HG03521 (cell line): Measurements from ENCODE around the gene FAM227B.
"Not testable (repeated sequence)": the region's sequence is repeated elsewhere in the genome, so short reads cannot be mapped to it uniquely, and the experiment has no call there.

ENCODE experiments used
- ATAC-seq: cut with Tn5 transposase; IDR thresholded peaks from one replicate; pipeline ENCODE4 v1.9.1; 2021; ENCODE audit warnings: mild to moderate bottlenecking, moderate library complexity; ENCODE audit not compliant: unreplicated experiment

FAM227B gene

GRCh38 chr15:49501586-49501985 lies 119.0 kb downstream of the FAM227B start:
- ATAC-seq: no peak

GRCh38 chr15:49495993-49496753 lies 124.4 kb downstream of the FAM227B start:
- ATAC-seq: no peak

GRCh38 chr15:49494842-49495241 lies 125.8 kb downstream of the FAM227B start:
- no peak for ATAC-seq

- no peak for ATAC-seq
Observed at GRCh38 chr15:49492830-49493229, 127.8 kb downstream of the FAM227B start.

GRCh38 chr15:49492151-49492550 lies 128.5 kb downstream of the FAM227B start:
- ATAC-seq: no peak

DNA sequence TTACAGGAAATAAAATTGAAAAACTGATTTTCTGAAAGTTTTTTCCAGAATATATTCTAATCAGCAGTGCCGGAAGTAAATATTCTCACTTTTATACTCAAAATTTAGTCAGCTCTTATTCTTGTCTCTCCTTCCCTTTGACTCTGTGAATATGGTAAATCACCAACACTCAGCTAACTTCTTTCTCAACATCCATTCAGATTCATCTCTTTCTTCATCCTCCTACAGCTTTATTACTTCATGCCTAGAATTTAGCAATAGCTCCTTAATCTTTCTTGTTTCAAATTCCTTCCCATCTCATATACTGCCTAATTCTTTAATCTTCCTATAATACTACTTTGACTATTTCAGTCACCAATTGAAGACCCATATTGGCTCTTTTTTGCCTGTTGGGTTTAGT lies 129.7 kb downstream of the FAM227B start:
- ATAC-seq: no peak

- not testable (repeated sequence) for ATAC-seq
Observed at GRCh38 chr15:49485401-49485800, 135.2 kb downstream of the FAM227B start.

DNA sequence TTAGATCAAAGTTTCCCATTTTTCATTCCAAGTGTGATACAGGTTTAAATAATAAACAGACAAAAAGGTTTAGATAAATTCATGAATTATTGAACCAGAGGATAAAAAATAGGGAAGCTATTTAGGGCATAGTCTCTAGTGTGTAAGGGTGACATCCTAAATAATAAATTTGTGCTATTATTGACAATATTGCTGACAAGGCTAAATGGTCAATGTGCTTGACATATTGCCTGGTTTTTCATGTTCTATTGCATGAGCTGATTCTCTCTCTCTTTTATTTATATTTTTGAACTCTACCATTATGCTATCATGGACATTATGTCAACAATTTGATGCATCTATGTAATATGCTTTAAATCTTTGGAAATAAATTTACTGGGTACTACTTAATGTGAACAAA lies 141.6 kb downstream of the FAM227B start:
- not testable (repeated sequence) for ATAC-seq

- ATAC-seq: not testable (repeated sequence)
Observed at GRCh38 chr15:49478021-49478420, 142.6 kb downstream of the FAM227B start.

GRCh38 chr15:49473031-49473430 lies 147.6 kb downstream of the FAM227B start:
- ATAC-seq: no peak

DNA sequence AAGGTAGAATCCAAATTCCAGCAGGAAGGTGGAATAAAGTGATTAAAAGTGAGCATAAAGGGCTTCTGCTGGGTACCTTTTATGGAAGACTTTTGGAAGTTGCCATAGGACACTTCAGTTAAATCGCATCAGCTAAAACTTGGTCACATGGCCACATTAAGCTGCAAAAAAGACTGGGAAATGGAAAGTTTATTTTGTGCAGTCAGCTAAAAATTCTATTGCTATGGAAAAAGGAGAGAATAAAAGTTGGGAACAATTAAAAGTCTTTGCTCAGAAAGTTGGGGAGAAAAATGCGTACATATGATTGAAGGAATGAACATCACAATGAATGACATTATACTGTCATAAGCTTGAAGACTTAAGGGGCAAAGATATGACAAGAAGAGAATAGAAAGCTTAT lies 148.3 kb downstream of the FAM227B start:
- no peak for ATAC-seq

GRCh38 chr15:49471733-49472132 lies 148.9 kb downstream of the FAM227B start:
- ATAC-seq: no peak

DNA sequence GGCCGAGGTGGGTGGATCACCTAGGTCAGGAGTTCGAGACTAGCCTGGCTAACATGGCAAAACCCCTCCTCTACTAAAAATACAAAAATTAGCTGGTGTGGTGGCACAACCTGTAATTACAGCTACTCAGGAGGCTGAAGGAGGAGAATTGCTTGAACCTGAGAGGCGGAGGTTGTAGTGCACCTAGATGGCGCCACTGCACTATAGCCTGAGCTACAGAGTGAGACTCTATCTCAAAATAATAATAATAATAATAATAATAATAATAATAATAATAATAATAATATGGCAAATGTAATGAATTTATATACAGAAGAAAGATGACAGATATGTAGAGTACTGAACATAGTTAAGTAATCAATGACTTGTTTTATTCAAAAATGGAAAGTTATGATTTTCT lies 149.4 kb downstream of the FAM227B start:
- ATAC-seq: not testable (repeated sequence)

DNA sequence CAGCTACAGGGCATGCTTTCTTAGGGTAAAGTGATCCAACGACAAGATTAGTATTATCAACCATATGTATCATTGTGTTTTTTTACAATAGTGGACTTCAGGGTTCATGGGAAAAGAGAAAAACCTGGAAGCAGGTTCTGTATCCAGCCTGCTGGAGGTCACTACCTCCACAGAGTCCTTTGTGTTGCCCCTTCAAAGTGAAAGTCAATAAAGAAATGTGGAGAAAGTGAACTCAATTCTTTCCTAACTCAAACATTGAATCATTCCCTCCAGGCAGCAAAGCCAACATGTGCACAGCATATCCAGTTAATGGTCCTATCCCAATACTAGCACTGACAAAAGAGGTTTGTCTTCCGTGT lies 152.2 kb downstream of the FAM227B start:
- no peak for ATAC-seq

GRCh38 chr15:49467746-49468480 lies 152.7 kb downstream of the FAM227B start:
- ATAC-seq: no peak

DNA sequence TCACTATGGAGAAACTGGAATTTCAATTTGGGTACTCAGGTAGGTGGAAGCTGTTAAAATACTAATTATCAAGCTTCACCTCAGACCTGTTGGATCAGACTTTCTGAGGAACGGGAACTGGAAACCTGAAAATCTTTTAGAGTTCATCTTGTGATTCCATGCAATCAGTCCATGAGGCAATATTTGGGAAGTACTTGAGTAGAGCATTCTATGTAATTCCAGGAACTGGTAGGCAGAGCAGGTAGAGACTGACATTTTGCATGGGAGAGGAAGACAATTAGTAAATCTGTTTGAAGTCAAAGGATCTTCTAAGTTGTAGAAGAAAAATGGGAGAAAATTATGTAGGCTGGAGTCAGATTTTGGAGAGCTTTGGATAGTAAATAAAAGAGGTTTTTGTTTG lies 154.5 kb downstream of the FAM227B start:
- no peak for ATAC-seq

GRCh38 chr15:49464522-49464921 lies 156.1 kb downstream of the FAM227B start:
- ATAC-seq: no peak

GRCh38 chr15:49462232-49462844 lies 158.3 kb downstream of the FAM227B start:
- no peak for ATAC-seq

GRCh38 chr15:49460411-49460941 lies 160.1 kb downstream of the FAM227B start:
- ATAC-seq: no peak

GRCh38 chr15:49458145-49458544 lies 162.5 kb downstream of the FAM227B start:
- no peak for ATAC-seq

GRCh38 chr15:49456166-49456565 lies 164.5 kb downstream of the FAM227B start:
- no peak for ATAC-seq

DNA sequence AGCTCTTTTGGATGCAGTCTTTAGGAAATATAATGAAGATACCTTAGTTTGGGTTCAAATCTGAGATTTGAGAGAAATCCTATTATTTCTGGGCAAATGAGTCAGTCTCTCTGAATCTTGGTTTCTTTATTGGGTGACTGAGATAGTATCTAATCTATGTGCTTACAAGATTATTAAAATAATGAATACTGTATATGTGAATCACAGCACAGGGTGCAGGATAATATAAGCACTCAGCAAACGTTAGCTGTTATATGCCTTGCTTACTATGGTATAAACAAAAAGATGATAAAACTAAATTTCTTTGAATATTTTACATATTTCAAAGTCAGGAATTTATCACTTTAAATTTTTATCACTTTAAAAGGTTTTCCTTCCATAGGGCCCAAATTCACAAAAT lies 168.0 kb downstream of the FAM227B start:
- no peak for ATAC-seq
